Measurements from ENCODE around the gene ADCY5.

DNA sequence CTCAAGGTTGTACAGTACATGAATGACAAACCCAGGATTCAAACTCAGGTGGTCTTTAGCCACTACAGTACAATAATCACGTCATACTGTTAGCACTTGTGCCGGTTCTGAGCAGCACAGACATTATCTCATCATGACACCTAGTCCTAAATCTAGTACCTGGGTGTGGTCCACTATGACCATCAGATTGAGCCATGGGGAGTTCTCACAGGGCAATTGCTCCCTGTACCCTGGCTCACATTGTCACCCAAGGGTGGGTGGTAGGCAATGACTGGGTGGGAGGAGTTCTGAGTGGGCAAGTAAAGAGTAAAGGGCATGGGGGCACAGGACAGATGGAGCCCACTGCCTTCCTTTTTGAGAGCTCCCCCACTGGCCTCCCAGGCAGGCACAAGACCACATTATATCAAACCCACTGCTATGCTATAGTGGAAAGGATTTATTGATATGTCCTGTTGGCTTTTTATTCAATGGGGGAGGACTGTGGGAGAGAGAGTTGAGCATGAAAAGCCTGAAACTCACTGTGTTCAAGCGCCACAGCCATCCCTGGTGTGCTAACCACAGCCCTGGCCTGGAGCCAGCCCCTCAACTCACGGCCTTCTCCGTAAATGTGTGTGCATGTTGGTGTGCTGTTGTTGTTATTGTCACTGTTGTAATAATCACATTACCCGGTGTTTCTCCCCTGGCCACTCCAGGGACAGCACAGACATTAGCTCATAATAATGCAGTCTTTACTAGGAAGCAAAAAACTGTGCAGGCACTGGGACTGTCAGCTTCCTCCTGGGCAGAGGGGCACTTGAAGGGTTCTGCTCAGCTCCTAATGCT is 27.3 kb downstream of the ADCY5 start:
- TF ChIP-seq, protein P1, sequence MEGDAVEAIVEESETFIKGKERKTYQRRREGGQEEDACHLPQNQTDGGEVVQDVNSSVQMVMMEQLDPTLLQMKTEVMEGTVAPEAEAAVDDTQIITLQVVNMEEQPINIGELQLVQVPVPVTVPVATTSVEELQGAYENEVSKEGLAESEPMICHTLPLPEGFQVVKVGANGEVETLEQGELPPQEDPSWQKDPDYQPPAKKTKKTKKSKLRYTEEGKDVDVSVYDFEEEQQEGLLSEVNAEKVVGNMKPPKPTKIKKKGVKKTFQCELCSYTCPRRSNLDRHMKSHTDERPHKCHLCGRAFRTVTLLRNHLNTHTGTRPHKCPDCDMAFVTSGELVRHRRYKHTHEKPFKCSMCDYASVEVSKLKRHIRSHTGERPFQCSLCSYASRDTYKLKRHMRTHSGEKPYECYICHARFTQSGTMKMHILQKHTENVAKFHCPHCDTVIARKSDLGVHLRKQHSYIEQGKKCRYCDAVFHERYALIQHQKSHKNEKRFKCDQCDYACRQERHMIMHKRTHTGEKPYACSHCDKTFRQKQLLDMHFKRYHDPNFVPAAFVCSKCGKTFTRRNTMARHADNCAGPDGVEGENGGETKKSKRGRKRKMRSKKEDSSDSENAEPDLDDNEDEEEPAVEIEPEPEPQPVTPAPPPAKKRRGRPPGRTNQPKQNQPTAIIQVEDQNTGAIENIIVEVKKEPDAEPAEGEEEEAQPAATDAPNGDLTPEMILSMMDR (conservative IDR thresholded peaks at IDR 0.05): no peak
- TF ChIP-seq ZFX (IDR thresholded peaks at IDR 0.05): no peak
